Inferior parietal cortex (tissue), 1 donor: ENCODE results near the gene PROP1.
"Not testable (repeated sequence)": the region's sequence is repeated elsewhere in the genome, so short reads cannot be mapped to it uniquely, and the experiment has no call there.

Source experiments
- DNase-seq: peaks from one replicate; pipeline ENCODE4 v3.0.0-alpha.2; 2016; ENCODE audit errors: extremely low spot score

Gene PROP1

GRCh38 chr5:177945145-177945544 is 50.9 kb downstream of the PROP1 start:
- not testable (repeated sequence) for DNase-seq

GRCh38 chr5:177943805-177944736 is 52.0 kb downstream of the PROP1 start:
- DNase-seq = not testable (repeated sequence)

- not testable (repeated sequence) for DNase-seq
These were observed 53.1 kb downstream of the PROP1 start for GRCh38 chr5:177942896-177943295.
